Stromal cell of bone marrow (primary cell): ENCODE measurements around the gene AP4S1.

ENCODE experiments used
- DNase-seq: peaks from one replicate; pipeline ENCODE4 v3.0.0-alpha.2; 2012; ENCODE audit warnings: low read depth

AP4S1 gene

GRCh38 chr14:31138301-31138700 lies 112.9 kb downstream of the AP4S1 start:
- DNase-seq, result no peak

- DNase-seq, result no peak
These were observed 113.9 kb downstream of the AP4S1 start for GRCh38 chr14:31139301-31139847.

GRCh38 chr14:31142455-31143087 lies 117.1 kb downstream of the AP4S1 start:
- DNase-seq, result no peak
